PFSK-1 (cell line): ENCODE results near the gene NRIP3.

Experiments
- FOXP2 ChIP-seq: optimal IDR thresholded peaks from 2 replicates; pipeline ENCODE3; 2011; ENCODE audit warnings: borderline replicate concordance, control low read depth, inconsistent platforms; ENCODE audit not compliant: insufficient read depth; ENCODE audit errors: extremely low read length, extremely low read depth
- POLR2AphosphoS5 ChIP-seq: IDR thresholded peaks from 2 replicates; pipeline ENCODE4 v1.6.1; 2012; ENCODE audit warnings: low read depth, mild to moderate bottlenecking, control low read depth, low read length, moderate library complexity
- REST ChIP-seq, 2 experiments: IDR thresholded peaks; 2 replicates each; pipeline versions ENCODE4 v1.6.1 to v1.8.0; 2011 to 2012; ENCODE audit warnings: low read depth in 2 of 2, low read length in 2 of 2, control low read depth in 1 of 2, inconsistent platforms in 1 of 2, mild to moderate bottlenecking in 1 of 2, moderate library complexity in 1 of 2; ENCODE audit not compliant: insufficient read depth in 1 of 2
- SIN3A ChIP-seq: IDR thresholded peaks from 2 replicates; pipeline ENCODE4 v1.6.1; 2012; ENCODE audit warnings: mild to moderate bottlenecking, low read length, moderate library complexity, borderline replicate concordance; ENCODE audit not compliant: insufficient read depth
- TAF1 ChIP-seq: IDR thresholded peaks from 2 replicates; pipeline ENCODE4 v1.6.1; 2012; ENCODE audit warnings: low read length, control low read depth, borderline replicate concordance; ENCODE audit not compliant: insufficient read depth

NRIP3 gene

GRCh38 chr11:9020916-9021315 lies 17.1 kb upstream of the NRIP3 start:
- TF ChIP-seq TAF1 (no peak), SIN3A (no peak), POLR2AphosphoS5 (no peak), FOXP2 (no peak)

- no peak for TF ChIP-seq FOXP2
- TF ChIP-seq TAF1 = no peak
- no peak for TF ChIP-seq REST (IDR thresholded peaks at IDR 0.05; ENCODE audit: insufficient read depth in 1 of 2, low read depth in 2 of 2, low read length in 2 of 2)
- TF ChIP-seq SIN3A = no peak
- no peak for TF ChIP-seq POLR2AphosphoS5
Observed at GRCh38 chr11:9019861-9020260, 16.1 kb upstream of the NRIP3 start.

GRCh38 chr11:9017773-9018172 lies 14.0 kb upstream of the NRIP3 start:
- TF ChIP-seq SIN3A = no peak
- no peak for TF ChIP-seq REST (IDR thresholded peaks at IDR 0.05; ENCODE audit: insufficient read depth in 1 of 2, low read depth in 2 of 2, low read length in 2 of 2)
- no peak for TF ChIP-seq FOXP2
- no peak for TF ChIP-seq TAF1
- TF ChIP-seq POLR2AphosphoS5 = no peak

DNA sequence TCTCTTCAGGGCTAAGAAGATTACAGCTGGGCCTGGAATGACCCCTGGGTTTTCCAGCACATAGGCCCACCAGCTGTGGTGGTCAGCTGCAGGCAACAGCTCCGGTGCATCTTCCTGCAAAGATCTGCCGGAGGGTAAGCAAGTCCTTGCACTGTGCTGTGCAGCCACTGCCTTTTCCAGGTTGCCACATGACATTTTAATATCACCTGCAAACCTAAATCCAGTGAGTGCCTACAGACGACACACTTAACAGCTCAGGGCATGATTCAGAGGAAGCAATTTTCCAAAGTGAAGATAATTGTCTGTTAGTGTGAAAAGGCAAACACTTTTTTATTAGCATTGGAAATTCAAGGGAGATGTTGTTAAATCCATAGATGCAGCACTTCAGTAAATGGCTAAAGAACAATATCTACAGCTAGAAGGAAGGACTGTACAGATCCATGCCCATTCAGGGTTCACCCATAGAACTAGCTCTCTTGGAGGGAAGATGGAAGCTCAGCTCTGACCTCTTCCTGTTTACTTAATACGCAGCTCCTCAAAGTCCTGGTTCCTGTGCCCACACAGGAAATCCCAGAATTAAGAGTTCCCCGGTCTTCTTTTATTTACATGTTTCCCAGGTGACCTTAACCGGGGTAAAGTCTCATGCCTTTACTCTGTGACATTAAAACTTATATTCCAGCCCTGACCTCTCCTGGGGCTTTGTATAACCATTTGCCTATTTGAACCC lies 13.3 kb upstream of the NRIP3 start:
- TF ChIP-seq REST (IDR thresholded peaks at IDR 0.05; ENCODE audit: insufficient read depth in 1 of 2, low read depth in 2 of 2, low read length in 2 of 2) = no peak
- TF ChIP-seq TAF1 = no peak
- TF ChIP-seq SIN3A = no peak
- no peak for TF ChIP-seq FOXP2
- TF ChIP-seq POLR2AphosphoS5 = no peak

DNA sequence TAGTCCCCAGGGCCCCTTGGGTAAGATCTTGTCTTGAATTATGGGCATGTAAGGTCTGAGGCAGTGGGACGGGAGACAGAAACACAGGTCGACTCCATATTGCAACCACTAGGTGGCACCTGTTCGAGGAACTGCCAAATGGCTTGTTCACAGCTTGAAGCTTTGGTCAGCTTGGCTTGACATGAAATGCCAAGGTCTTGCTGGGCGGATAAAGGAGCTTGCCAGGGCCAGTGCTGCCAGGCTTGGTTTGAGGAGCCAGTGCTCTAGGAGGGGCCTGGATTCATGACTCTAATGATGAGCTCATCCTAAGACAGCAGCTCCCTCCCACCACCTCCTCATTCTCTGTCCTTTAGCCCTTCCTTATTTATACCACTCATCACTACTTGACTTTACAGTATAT lies 11.9 kb upstream of the NRIP3 start:
- TF ChIP-seq FOXP2 (no peak), TAF1 (no peak), POLR2AphosphoS5 (no peak), SIN3A (no peak), REST (IDR thresholded peaks at IDR 0.05; ENCODE audit: insufficient read depth in 1 of 2, low read depth in 2 of 2, low read length in 2 of 2) (no peak)
